ENCODE data around the gene KCNN4. TPM values are rescaled to one million over a fixed set of nuclear protein-coding genes. Genes with fewer than 3 reads are reported as not detected.

Gene KCNN4
- total and polyA plus RNA-seq, 4 donors: 0.14 to 30.3 (median 0.51) TPM

- TF ChIP-seq ATF3 (IDR thresholded peaks at IDR 0.05) (no peak), ZBTB33 (IDR thresholded peaks at IDR 0.05) (no peak), HNF4G (IDR thresholded peaks at IDR 0.05) (no peak), YY1 (IDR thresholded peaks at IDR 0.05) (no peak)
Observed at GRCh38 chr19:43820884-43821215, 40.1 kb upstream of the KCNN4 start (continued).

GRCh38 chr19:43820098-43820883 lies 39.5 kb upstream of the KCNN4 start:
- no peaks in the 10 kb centered on the region for H3K36me3 ChIP-seq (ENCODE audit: control insufficient read depth in 4 of 4, insufficient read depth in 3 of 4, low read depth in 1 of 4, low read length in 3 of 4)
- 13% methylated on average over 48 of the region's 48 CpGs for WGBS
- no peak overlapping the region for H3K27ac ChIP-seq (ENCODE audit: low read depth in 1 of 2, low read length in 2 of 2)
- DNase-seq (ENCODE audit: low spot score): no peak
- H3K9ac ChIP-seq (ENCODE audit: low read depth in 1 of 2, low read length in 2 of 2): no peak overlapping the region
- peaks cover 0 to 3% (median 0%) of the 10 kb centered on the region in 4 donors for H3K4me1 ChIP-seq (ENCODE audit: control insufficient read depth in 4 of 4, insufficient read depth in 4 of 4, low read length in 3 of 4)
- peaks cover 0 to 3% (median 0%) of the 10 kb centered on the region in 4 donors for H3K27me3 ChIP-seq (ENCODE audit: control insufficient read depth in 4 of 4, insufficient read depth in 4 of 4, low read length in 3 of 4)
- peak overlapping the region; percentile 13 to 59 (median 51) for H3K4me3 ChIP-seq (ENCODE audit: low read depth in 1 of 3, low read length in 3 of 3)
- TF ChIP-seq JUND (IDR thresholded peaks at IDR 0.05): no peak
- no peak for TF ChIP-seq HNF4A (conservative IDR thresholded peaks at IDR 0.05)
- no peak for TF ChIP-seq RXRA (IDR thresholded peaks at IDR 0.05)
- no peak for TF ChIP-seq EGR1 (IDR thresholded peaks at IDR 0.05; ENCODE audit: low read depth in 2 of 2)
- TF ChIP-seq RAD21 (IDR thresholded peaks at IDR 0.05): no peak
- no peak for TF ChIP-seq ZBTB33 (IDR thresholded peaks at IDR 0.05)
- TF ChIP-seq HNF4G (IDR thresholded peaks at IDR 0.05): no peak
- no peak for TF ChIP-seq SP1 (IDR thresholded peaks at IDR 0.05)
- no peak for TF ChIP-seq YY1 (IDR thresholded peaks at IDR 0.05)
- no peak for TF ChIP-seq ATF3 (IDR thresholded peaks at IDR 0.05)
- no peak for TF ChIP-seq CTCF (IDR thresholded peaks at IDR 0.05; ENCODE audit: low read depth, low read length, missing input control)
- TF ChIP-seq NR2F2 (IDR thresholded peaks at IDR 0.05): no peak
- TF ChIP-seq FOXA1 (IDR thresholded peaks at IDR 0.05): no peak
- TF ChIP-seq FOXA2 (IDR thresholded peaks at IDR 0.05): no peak
- TF ChIP-seq REST (IDR thresholded peaks at IDR 0.05): no peak
- TF ChIP-seq TAF1 (conservative IDR thresholded peaks at IDR 0.05): no peak
- TF ChIP-seq GABPA (IDR thresholded peaks at IDR 0.05 in 1 of 2, conservative IDR thresholded peaks at IDR 0.05 in 1 of 2): no peak
- TF ChIP-seq MAX (IDR thresholded peaks at IDR 0.05): no peak
- H3K9me3 ChIP-seq (ENCODE audit: control insufficient read depth in 4 of 4, low read length in 3 of 4): peaks cover 5 to 23% (median 18%) of the 10 kb centered on the region in 4 donors

Data from liver (tissue), 9 donors.